Tibial nerve (tissue), 4 donors: ENCODE measurements around the gene ETNK1. TPM values are rescaled to one million over a fixed set of nuclear protein-coding genes. Genes with fewer than 3 reads are reported as not detected.

ENCODE experiments used
- DNase-seq, 2 donors: peaks; one replicate each; pipeline ENCODE4 v3.0.0-alpha.2; 2019; ENCODE audit warnings: low spot score in 2 of 2
- H3K27ac ChIP-seq, 4 donors: fragments of 200-600 bp; sonication (generic) in 3 of 4; one replicate each; pipeline ENCODE4 v1.5.1; 2017 to 2019; ENCODE audit warnings: mild to moderate bottlenecking in 1 of 4
- H3K27me3 ChIP-seq, 2 donors: fragments of 200-600 bp; sonication (generic) in 1 of 2; one replicate each; pipeline versions ENCODE4 v1.5.1 to v1.6.0; 2017 to 2019
- H3K36me3 ChIP-seq, 3 donors: fragments of 200-600 bp; sonication (generic); one replicate each; pipeline ENCODE4 v1.5.1; 2018 to 2019
- H3K4me1 ChIP-seq, 4 donors: fragments of 200-600 bp; sonication (generic) in 3 of 4; one replicate each; pipeline ENCODE4 v1.5.1; 2017 to 2019
- H3K4me3 ChIP-seq, 4 donors: fragments of 200-600 bp; sonication (generic) in 3 of 4; one replicate each; pipeline ENCODE4 v1.5.1; 2017 to 2019; ENCODE audit warnings: mild to moderate bottlenecking in 1 of 4, moderate library complexity in 1 of 4
- H3K9me3 ChIP-seq, 4 donors: fragments of 200-600 bp; sonication (generic) in 3 of 4; one replicate each; pipeline ENCODE4 v1.5.1; 2017 to 2019
- CTCF ChIP-seq, 5 experiments: fragments of 200-600 bp in 3 of 5; fragments of 450-650 bp in 2 of 5; sonication (generic) in 3 of 5; IDR thresholded peaks; one replicate each; pipeline ENCODE4 v1.5.1; 2016 to 2019; ENCODE audit warnings: antibody characterized with exemption in 5 of 5, mild to moderate bottlenecking in 3 of 5, moderate library complexity in 2 of 5
- EP300 ChIP-seq, 2 donors: sonication (generic); formaldehyde crosslinking; IDR thresholded peaks; one replicate each; pipeline ENCODE4 v1.6.1; 2017; ENCODE audit warnings: antibody characterized with exemption in 2 of 2, mild to moderate bottlenecking in 1 of 2
- POLR2A ChIP-seq, 2 donors: fragments of 450-650 bp; IDR thresholded peaks; one replicate each; pipeline ENCODE4 v1.6.1; 2017; ENCODE audit warnings: antibody characterized with exemption in 2 of 2, mild to moderate bottlenecking in 2 of 2, moderate library complexity in 2 of 2
- WGBS, 2 donors: methylation state at CpG; one replicate each; pipeline ENCODE4 v1.1.5; 2018; 5-methylcytosine and 5-hydroxymethylcytosine counted together
- total RNA-seq, 4 donors: library from RNA; depleted of rRNA; stranded (reverse); fragments of >200 nt; gene quantifications; one replicate each; pipeline ENCODE4 v1.1.0, GENCODE V29; 2016

Gene ETNK1
- total RNA-seq, 4 donors from 2014 or later = 31.5 to 43.9 (median 36.8) TPM

GRCh38 chr12:22624548-22624869 is 462 bp upstream of the ETNK1 start:
- H3K27ac ChIP-seq = peak overlapping the region; percentile 96 to 100 (median 98)
- no peaks in the 10 kb centered on the region for H3K36me3 ChIP-seq
- peak overlapping the region; percentile 69 to 96 (median 92) for H3K4me3 ChIP-seq
- WGBS, 2 donors = 23 to 28% methylated on average over 10 of the region's 10 CpGs
- peaks cover 0 to 31% (median 9%) of the 10 kb centered on the region in 4 donors for H3K4me1 ChIP-seq
- H3K27me3 ChIP-seq = no peaks in the 10 kb centered on the region
- H3K9me3 ChIP-seq = no peaks in the 10 kb centered on the region
- no peak for DNase-seq
- TF ChIP-seq EP300 (IDR thresholded peaks at IDR 0.05) (no peak), CTCF (IDR thresholded peaks at IDR 0.05) (no peak), POLR2A (IDR thresholded peaks at IDR 0.05) (no peak)

- TF ChIP-seq EP300 (IDR thresholded peaks at IDR 0.05) (no peak), CTCF (IDR thresholded peaks at IDR 0.05) (no peak), POLR2A (IDR thresholded peaks at IDR 0.05) (no peak)
- H3K4me1 ChIP-seq = peaks cover 0 to 39% (median 9%) of the 10 kb centered on the region in 4 donors
- no peaks in the 10 kb centered on the region for H3K27me3 ChIP-seq
- peak overlapping the region; percentile 96 to 100 (median 98) for H3K27ac ChIP-seq
- no peaks in the 10 kb centered on the region for H3K9me3 ChIP-seq
- WGBS, 2 donors = 0% methylated on average over 18 of the region's 18 CpGs
- H3K4me3 ChIP-seq = peak overlapping the region; percentile 69 to 96 (median 92)
- H3K36me3 ChIP-seq = no peaks in the 10 kb centered on the region
- peak; percentile 15 to 53 for DNase-seq
These were observed 857 bp downstream of the ETNK1 start for GRCh38 chr12:22625762-22626294.

- Histone ChIP-seq H3K27ac (peak overlapping the region; percentile 96 to 100 (median 98)), H3K4me1 (peaks cover 0 to 45% (median 10%) of the 10 kb centered on the region in 4 donors)
- 7 to 8% methylated on average over 4 of the region's 4 CpGs for WGBS, 2 donors
These were observed 1.4 kb downstream of the ETNK1 start for GRCh38 chr12:22626406-22626805.

GRCh38 chr12:22627371-22627770 is 2.4 kb downstream of the ETNK1 start:
- no peaks in the 10 kb centered on the region for H3K9me3 ChIP-seq
- H3K4me3 ChIP-seq = peak overlapping the region in 2 of 4 donors; percentile 69 to 93
- peaks cover 0 to 48% (median 11%) of the 10 kb centered on the region in 4 donors for H3K4me1 ChIP-seq
- peak overlapping the region in 3 of 4 donors; percentile 96 to 100 (median 100) for H3K27ac ChIP-seq
- DNase-seq = no peak
- no peak for TF ChIP-seq POLR2A (IDR thresholded peaks at IDR 0.05)
- TF ChIP-seq EP300 (IDR thresholded peaks at IDR 0.05) = no peak
- no peak for TF ChIP-seq CTCF (IDR thresholded peaks at IDR 0.05)
- H3K27me3 ChIP-seq = no peaks in the 10 kb centered on the region
- WGBS, 2 donors = 39 to 49% methylated on average over 2 of the region's 2 CpGs
- H3K36me3 ChIP-seq = no peaks in the 10 kb centered on the region

More at GRCh38 chr12:22626406-22626805, 1.4 kb downstream of the ETNK1 start:
- no peaks in the 10 kb centered on the region for H3K27me3 ChIP-seq
- no peak for DNase-seq
- H3K36me3 ChIP-seq = no peaks in the 10 kb centered on the region
- no peak for TF ChIP-seq POLR2A (IDR thresholded peaks at IDR 0.05)
- TF ChIP-seq EP300 (IDR thresholded peaks at IDR 0.05) = no peak
- TF ChIP-seq CTCF (IDR thresholded peaks at IDR 0.05) = no peak
- peak overlapping the region; percentile 69 to 96 (median 92) for H3K4me3 ChIP-seq
- no peaks in the 10 kb centered on the region for H3K9me3 ChIP-seq

- no peaks in the 10 kb centered on the region for H3K27me3 ChIP-seq
- TF ChIP-seq EP300 (IDR thresholded peaks at IDR 0.05) (no peak), CTCF (IDR thresholded peaks at IDR 0.05) (no peak), POLR2A (IDR thresholded peaks at IDR 0.05) (no peak)
- H3K9me3 ChIP-seq = no peaks in the 10 kb centered on the region
- H3K36me3 ChIP-seq = no peaks in the 10 kb centered on the region
- peak overlapping the region in 2 of 4 donors; percentile 69 to 93 for H3K4me3 ChIP-seq
- WGBS, 2 donors = 55% methylated on average over 4 of the region's 4 CpGs
- peak overlapping the region in 2 of 4 donors; percentile 96 to 100 for H3K27ac ChIP-seq
- peaks cover 0 to 48% (median 11%) of the 10 kb centered on the region in 4 donors for H3K4me1 ChIP-seq
- DNase-seq = no peak
These were observed 3.3 kb downstream of the ETNK1 start for GRCh38 chr12:22628228-22628627.
